Activated CD8-positive, alpha-beta T cell treated with anti-CD3 and anti-CD28 coated beads for 36 hours (primary cell): ENCODE measurements around the gene BMI1. TPM values are rescaled to one million over a fixed set of nuclear protein-coding genes. Genes with fewer than 3 reads are reported as not detected.
A peak's percentile ranks its signal among the peaks of the same experiment; 100 is the strongest.

Source experiments
- ATAC-seq: fragments of 200-7000 bp; cut with Tn5 transposase; one replicate; pipeline ENCODE4 v1.10.0; 2021; ENCODE audit warnings: mild to moderate bottlenecking, moderate library complexity
- CTCF ChIA-PET: fragments of 350-600 bp; sonication (Branson Sonifier 250); formaldehyde crosslinking; loops from one replicate; lab custom pipeline; 2021; ENCODE audit warnings: antibody characterized with exemption; lab: Charles Lee
- POLR2A ChIA-PET: fragments of 350-600 bp; sonication (Branson Sonifier 250); formaldehyde crosslinking; loops from one replicate; lab custom pipeline; 2021; ENCODE audit warnings: antibody characterized with exemption; lab: Charles Lee
- DNase-seq: peaks from one replicate; pipeline ENCODE4 v3.0.0-alpha.2; 2020
- H3K27ac Mint-ChIP-seq: one replicate; pipeline ENCODE4 v1.8.0; 2021; ENCODE audit warnings: mild to moderate bottlenecking, mixed read lengths
- H3K27me3 Mint-ChIP-seq: one replicate; pipeline ENCODE4 v1.8.0; 2021; ENCODE audit warnings: mixed read lengths
- H3K36me3 Mint-ChIP-seq: one replicate; pipeline ENCODE4 v1.8.0; 2021; ENCODE audit warnings: low read depth, mixed read lengths
- H3K4me1 Mint-ChIP-seq: one replicate; pipeline ENCODE4 v1.8.0; 2021; ENCODE audit warnings: low read depth, mixed read lengths
- H3K4me3 Mint-ChIP-seq: one replicate; pipeline ENCODE4 v1.8.0; 2021; ENCODE audit warnings: mild to moderate bottlenecking, moderate library complexity, mixed read lengths
- H3K9me3 Mint-ChIP-seq: one replicate; pipeline ENCODE4 v1.8.0; 2021; ENCODE audit warnings: mixed read lengths
- intact Hi-C: fragments of 100-400 bp; cut with micrococcal nuclease; formaldehyde crosslinking; loops from one replicate; pipeline ENCODE4 v1.10.0; 2022
- total RNA-seq, 2 experiments: library from RNA; stranded (reverse); gene quantifications; one replicate each; pipeline ENCODE4 v1.2.3, GENCODE V29; 2021
- TF ChIP-seq, protein P1 (sequence below): fragments of 200-600 bp; IDR thresholded peaks from one replicate; pipeline ENCODE4 v1.8.0; 2022; ENCODE audit warnings: antibody characterized with exemption, mild to moderate bottlenecking

BMI1 gene
- total RNA-seq, 2 experiments from 2014 or later, result 38.7 to 41.4 TPM

DNA sequence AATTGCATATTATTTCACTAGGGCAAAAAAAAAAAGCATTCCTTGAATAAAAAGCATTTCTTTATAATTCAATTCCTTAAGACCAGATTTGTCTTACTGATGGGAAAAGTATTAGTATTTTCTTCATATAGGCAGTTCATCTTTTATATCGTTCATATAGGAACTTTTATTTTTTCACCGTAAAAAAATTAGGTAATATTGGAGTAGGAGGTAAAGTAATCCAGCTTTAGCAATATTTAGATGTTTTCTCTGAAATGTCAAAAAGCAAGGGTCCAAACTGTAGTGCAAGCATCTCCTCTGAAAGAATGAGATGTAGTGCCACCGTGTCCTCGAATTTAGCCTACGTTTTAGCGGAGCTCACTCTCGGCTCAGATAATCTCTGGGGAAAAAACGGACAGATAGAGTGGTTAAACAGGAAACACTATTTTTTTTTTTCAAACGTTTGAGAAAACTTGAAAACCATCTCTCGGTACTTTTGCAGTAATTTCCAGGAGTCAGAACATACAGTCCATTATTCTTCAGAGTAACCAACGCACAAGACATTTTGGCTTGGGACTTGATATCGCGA is 18.9 kb downstream of the BMI1 start:
- H3K27me3 Mint-ChIP-seq, result peaks cover 65% of the 10 kb centered on the region
- intact Hi-C loops, result loop anchor here (10.0 kb wide), 1 partner anchor 645 kb away; no protein-coding TSS in a partner anchor
- TF ChIP-seq, protein P1, sequence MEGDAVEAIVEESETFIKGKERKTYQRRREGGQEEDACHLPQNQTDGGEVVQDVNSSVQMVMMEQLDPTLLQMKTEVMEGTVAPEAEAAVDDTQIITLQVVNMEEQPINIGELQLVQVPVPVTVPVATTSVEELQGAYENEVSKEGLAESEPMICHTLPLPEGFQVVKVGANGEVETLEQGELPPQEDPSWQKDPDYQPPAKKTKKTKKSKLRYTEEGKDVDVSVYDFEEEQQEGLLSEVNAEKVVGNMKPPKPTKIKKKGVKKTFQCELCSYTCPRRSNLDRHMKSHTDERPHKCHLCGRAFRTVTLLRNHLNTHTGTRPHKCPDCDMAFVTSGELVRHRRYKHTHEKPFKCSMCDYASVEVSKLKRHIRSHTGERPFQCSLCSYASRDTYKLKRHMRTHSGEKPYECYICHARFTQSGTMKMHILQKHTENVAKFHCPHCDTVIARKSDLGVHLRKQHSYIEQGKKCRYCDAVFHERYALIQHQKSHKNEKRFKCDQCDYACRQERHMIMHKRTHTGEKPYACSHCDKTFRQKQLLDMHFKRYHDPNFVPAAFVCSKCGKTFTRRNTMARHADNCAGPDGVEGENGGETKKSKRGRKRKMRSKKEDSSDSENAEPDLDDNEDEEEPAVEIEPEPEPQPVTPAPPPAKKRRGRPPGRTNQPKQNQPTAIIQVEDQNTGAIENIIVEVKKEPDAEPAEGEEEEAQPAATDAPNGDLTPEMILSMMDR, result no peak
- no peak for DNase-seq
- CTCF ChIA-PET, result interaction anchor here (0.6 to 1.4 kb wide), 4 partner anchors 10 to 327 kb away, joined by 3 to 6 read pairs (median 4); no protein-coding TSS in a partner anchor
- peaks cover 30% of the 10 kb centered on the region for H3K4me1 Mint-ChIP-seq
- H3K4me3 Mint-ChIP-seq, result peak overlapping the region; percentile 76
- peak overlapping the region; percentile 79 for H3K27ac Mint-ChIP-seq
- peaks cover 7% of the 10 kb centered on the region for H3K36me3 Mint-ChIP-seq
- POLR2A ChIA-PET, result interaction anchor here (0.6 to 1.2 kb wide), 6 partner anchors 10 to 651 kb away, joined by 3 to 5 read pairs (median 4); partner anchors contain the start of gene COMMD3
- peak; percentile 9 for ATAC-seq
- H3K9me3 Mint-ChIP-seq, result peaks cover 3% of the 10 kb centered on the region

DNA sequence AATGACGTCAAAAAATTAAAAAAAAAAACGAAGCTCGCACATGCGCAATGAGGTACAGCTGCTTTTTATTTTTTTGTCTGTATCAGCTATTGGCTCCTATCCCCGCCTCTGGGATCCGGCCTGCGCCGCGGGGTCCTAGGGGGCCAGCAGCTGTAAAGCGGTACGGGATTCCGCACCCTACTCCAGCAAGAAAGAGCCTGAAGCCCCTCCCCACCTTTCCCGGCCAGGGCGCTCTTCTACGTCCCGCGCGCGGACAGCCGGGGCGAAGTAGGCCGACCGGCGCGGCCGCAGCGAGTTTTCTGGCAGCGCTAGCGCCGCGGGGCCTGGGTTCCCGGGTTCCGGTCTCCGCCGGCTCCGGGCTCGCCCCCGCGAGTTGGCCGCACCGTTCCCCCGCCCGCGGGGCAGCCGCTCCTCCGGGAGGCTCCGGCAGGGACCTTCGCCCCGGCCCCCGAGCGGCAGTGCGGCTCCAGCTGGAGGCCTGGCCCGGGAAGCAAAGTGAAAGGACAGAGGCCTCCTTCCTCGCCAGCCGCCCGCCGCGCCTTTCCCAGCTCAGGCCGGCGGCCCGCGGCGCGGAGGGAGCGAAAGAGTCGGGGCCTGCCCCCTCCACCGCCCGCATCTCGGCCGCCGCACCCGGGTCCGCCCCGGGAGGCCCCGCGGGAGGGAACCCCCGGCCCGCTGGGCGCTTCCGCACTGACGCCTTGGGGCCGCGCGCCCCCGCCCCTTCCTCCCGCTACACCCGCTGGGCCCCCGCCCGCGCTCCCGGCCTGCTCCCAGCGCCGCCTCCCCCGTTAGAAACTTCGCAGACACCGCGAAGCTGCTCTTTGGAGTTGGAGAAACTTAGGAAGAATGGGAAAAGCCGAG is 19.7 kb downstream of the BMI1 start:
- CTCF ChIA-PET, result interaction anchor here (0.8 to 1.4 kb wide), 4 partner anchors 9 to 110 kb away, joined by 3 to 6 read pairs (median 3); no protein-coding TSS in a partner anchor
- intact Hi-C loops, result loop anchor here (10.0 kb wide), 1 partner anchor 644 kb away; no protein-coding TSS in a partner anchor

DNA sequence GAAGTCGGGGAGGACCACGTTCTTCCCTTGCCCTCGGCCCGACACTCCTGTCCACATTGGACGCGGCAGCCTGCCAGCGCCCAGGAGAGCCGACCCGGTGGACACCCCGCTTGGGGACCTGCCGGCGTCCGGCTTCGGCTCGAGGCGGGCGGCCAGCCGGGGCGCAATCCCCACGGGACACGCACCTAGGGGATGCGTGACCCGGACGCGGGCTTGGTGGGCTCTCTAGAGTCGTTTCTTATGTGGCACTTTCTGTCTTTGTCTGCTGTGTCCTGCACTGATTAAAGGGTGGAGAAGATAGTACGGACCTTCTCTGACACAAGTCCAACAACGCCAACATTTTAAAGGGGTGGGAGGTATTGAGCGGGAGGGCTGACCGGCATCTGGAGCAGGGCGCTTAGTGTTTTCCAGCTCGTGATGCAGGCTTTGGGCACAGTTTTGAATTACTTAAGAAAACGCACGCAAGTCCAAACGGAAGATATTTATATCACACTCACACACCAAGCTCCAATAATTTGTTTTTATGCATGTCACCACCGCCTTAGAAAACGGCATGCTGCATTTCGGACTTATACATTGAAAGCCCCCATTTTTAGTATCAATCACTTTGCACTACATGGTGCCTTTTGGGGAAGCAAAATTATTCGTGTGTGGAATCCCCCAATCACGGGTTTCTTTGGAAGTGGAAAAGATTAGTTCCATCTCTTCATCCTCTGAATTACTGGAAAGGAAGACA is 20.5 kb downstream of the BMI1 start:
- ATAC-seq, result no peak
- CTCF ChIA-PET, result interaction anchor here (1.0 to 1.4 kb wide), 2 partner anchors 9 to 88 kb away, joined by 3 to 6 read pairs; no protein-coding TSS in a partner anchor
- H3K9me3 Mint-ChIP-seq, result peaks cover 6% of the 10 kb centered on the region
- DNase-seq, result no peak
- TF ChIP-seq, protein P1, result no peak
- peak overlapping the region; percentile 52 for H3K27ac Mint-ChIP-seq
- intact Hi-C loops, result loop anchor here (10.0 kb wide), 1 partner anchor 643 kb away; no protein-coding TSS in a partner anchor
- H3K27me3 Mint-ChIP-seq, result peaks cover 71% of the 10 kb centered on the region
- H3K4me3 Mint-ChIP-seq, result peak overlapping the region; percentile 76
- peaks cover 28% of the 10 kb centered on the region for H3K4me1 Mint-ChIP-seq
- peaks cover 5% of the 10 kb centered on the region for H3K36me3 Mint-ChIP-seq
- POLR2A ChIA-PET, result interaction anchor here (0.7 to 1.2 kb wide), 2 partner anchors 8 to 25 kb away, joined by 3 to 5 read pairs; no protein-coding TSS in a partner anchor

More for the DNA sequence above, 19.7 kb downstream of the BMI1 start:
- peak; percentile 55 for ATAC-seq
- TF ChIP-seq, protein P1, result no peak
- H3K9me3 Mint-ChIP-seq, result peaks cover 4% of the 10 kb centered on the region
- POLR2A ChIA-PET, result interaction anchor here (0.6 to 1.2 kb wide), 6 partner anchors 9 to 651 kb away, joined by 3 to 5 read pairs (median 3); partner anchors contain the start of gene COMMD3
- H3K4me3 Mint-ChIP-seq, result peak overlapping the region; percentile 76
- H3K27ac Mint-ChIP-seq, result peak overlapping the region; percentile 79
- DNase-seq, result peak; percentile 65
- peaks cover 26% of the 10 kb centered on the region for H3K4me1 Mint-ChIP-seq
- peaks cover 4% of the 10 kb centered on the region for H3K36me3 Mint-ChIP-seq
- H3K27me3 Mint-ChIP-seq, result peaks cover 66% of the 10 kb centered on the region

DNA sequence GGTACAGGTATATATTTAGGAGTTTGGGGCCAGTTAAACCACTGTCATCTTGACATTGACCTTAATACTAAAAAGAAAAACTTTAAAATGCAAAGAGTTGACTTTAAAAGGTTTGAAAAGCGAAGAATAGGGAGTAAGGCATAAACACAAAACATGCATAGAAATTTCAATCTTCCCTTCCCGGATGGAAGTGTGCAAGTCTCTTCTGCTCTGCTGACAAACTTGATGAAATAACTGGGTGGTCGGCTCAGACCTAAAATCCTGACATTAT is 21.0 kb downstream of the BMI1 start:
- intact Hi-C loops, result loop anchor here (10.0 kb wide), 1 partner anchor 643 kb away; no protein-coding TSS in a partner anchor
- H3K4me1 Mint-ChIP-seq, result peaks cover 25% of the 10 kb centered on the region
- TF ChIP-seq, protein P1, result no peak
- H3K36me3 Mint-ChIP-seq, result peaks cover 6% of the 10 kb centered on the region
- ATAC-seq (no peak), DNase-seq (no peak)
- CTCF ChIA-PET, result no interaction called here
- H3K27me3 Mint-ChIP-seq, result peaks cover 70% of the 10 kb centered on the region
- H3K27ac Mint-ChIP-seq, result no peak overlapping the region
- H3K9me3 Mint-ChIP-seq, result peaks cover 8% of the 10 kb centered on the region
- POLR2A ChIA-PET, result no interaction called here
- H3K4me3 Mint-ChIP-seq, result peak overlapping the region; percentile 76
